GM21515 (cell line): ENCODE results near the gene EXOSC2.

Source experiments
- ATAC-seq: cut with Tn5 transposase; IDR thresholded peaks from one replicate; pipeline ENCODE4 v1.9.1; 2021; ENCODE audit not compliant: unreplicated experiment

Gene EXOSC2

GRCh38 chr9:130732136-130732535 is 38.6 kb downstream of the EXOSC2 start:
- ATAC-seq: no peak

- no peak for ATAC-seq
These were observed 39.2 kb downstream of the EXOSC2 start for GRCh38 chr9:130732793-130733221.

- ATAC-seq: no peak
These were observed 42.0 kb downstream of the EXOSC2 start for GRCh38 chr9:130735566-130735965.

- no peak for ATAC-seq
These were observed 43.3 kb downstream of the EXOSC2 start for GRCh38 chr9:130736834-130737233.

GRCh38 chr9:130738281-130738680 is 44.7 kb downstream of the EXOSC2 start:
- no peak for ATAC-seq

GRCh38 chr9:130739081-130739480 is 45.5 kb downstream of the EXOSC2 start:
- no peak for ATAC-seq

GRCh38 chr9:130740218-130741023 is 46.8 kb downstream of the EXOSC2 start:
- no peak for ATAC-seq

- no peak for ATAC-seq
These were observed 47.4 kb downstream of the EXOSC2 start for GRCh38 chr9:130741024-130741305.

- no peak for ATAC-seq
These were observed 48.4 kb downstream of the EXOSC2 start for GRCh38 chr9:130741831-130742449.

- no peak for ATAC-seq
These were observed 50.1 kb downstream of the EXOSC2 start for GRCh38 chr9:130743656-130744055.

- no peak for ATAC-seq
These were observed 51.7 kb downstream of the EXOSC2 start for GRCh38 chr9:130745210-130745800.

- no peak for ATAC-seq
These were observed 52.2 kb downstream of the EXOSC2 start for GRCh38 chr9:130745829-130746228.

GRCh38 chr9:130746434-130747212 is 53.0 kb downstream of the EXOSC2 start:
- no peak for ATAC-seq

- ATAC-seq: no peak
These were observed 58.2 kb downstream of the EXOSC2 start for GRCh38 chr9:130751631-130752355.
